ENCODE results near the gene KLHL17. TPM values are rescaled to one million over a fixed set of nuclear protein-coding genes. Genes with fewer than 3 reads are reported as not detected.

KLHL17 gene
- total and polyA plus RNA-seq, 9 of the 15 experiments (the other 6 are each of a cell fraction or from before 2014, with no cell fraction given) = 0.14 to 84.8 (median 13.0) TPM

GRCh38 chr1:933603-933940 lies 26.8 kb upstream of the KLHL17 start:
- FAIRE-seq (no peak), ATAC-seq (no peak), DNase-seq (ENCODE audit: extremely low read depth in 1 of 4, low spot score in 3 of 4) (no peak)
- no peak overlapping the region for H3K4me2 ChIP-seq (ENCODE audit: insufficient read depth, low read length)
- WGBS (ENCODE audit: insufficient coverage, low coverage, missing lambda C conversion rate) = 8% methylated on average over 10 of the region's 10 CpGs
- peaks cover 0 to 76% of the 10 kb centered on the region in 2 experiments; a peak in 4 of 5 replicates for H3K4me1 ChIP-seq (replicated peaks in 1 of 2; ENCODE audit: control insufficient read depth in 2 of 2, insufficient read depth in 2 of 2, low read length in 2 of 2)
- peaks cover 21% of the 10 kb centered on the region for H4K20me1 ChIP-seq (replicated peaks; ENCODE audit: control insufficient read depth, insufficient read depth, low read length)
- no peaks in the 10 kb centered on the region for H3K79me2 ChIP-seq (ENCODE audit: control insufficient read depth, insufficient read depth, low read length)
- no peaks in the 10 kb centered on the region for H3K9me3 ChIP-seq (replicated peaks; ENCODE audit: control insufficient read depth, insufficient read depth, low read depth, low read length)
- ChIA-PET CTCF (ENCODE audit: low intra/inter-chr PET ratio) (no interaction called here), POLR2A (interaction anchor here (0.7 to 1.7 kb wide), 2 partner anchors 8 to 21 kb away, joined by 3 to 5 read pairs; no protein-coding TSS in a partner anchor)
- no peaks in the 10 kb centered on the region for H3K9me1 ChIP-seq (ENCODE audit: control insufficient read depth, insufficient read depth, low read length)
- no peak overlapping the region for H3K9ac ChIP-seq (ENCODE audit: insufficient read depth in 1 of 2, low read depth in 2 of 2, low read length in 2 of 2)
- H3K27me3 ChIP-seq (ENCODE audit: control insufficient read depth in 2 of 2, insufficient read depth in 2 of 2, low read length in 2 of 2) = peaks cover 26 to 63% of the 10 kb centered on the region in 2 experiments; a peak in 4 of 5 replicates
- TF ChIP-seq ZNF696 (CRISPR knock-in tag; conservative IDR thresholded peaks at IDR 0.05) (no peak), FOXK1 (CRISPR knock-in tag; IDR thresholded peaks at IDR 0.05; ENCODE audit: borderline replicate concordance) (no peak), FOXJ3 (CRISPR knock-in tag; IDR thresholded peaks at IDR 0.05) (no peak), BCLAF1 (IDR thresholded peaks at IDR 0.05; ENCODE audit: borderline replicate concordance in 1 of 2, control insufficient read depth in 1 of 2, low read depth in 2 of 2, low read length in 1 of 2) (no peak), SRSF3 (IDR thresholded peaks at IDR 0.05; ENCODE audit: insufficient read depth, low read length) (no peak), GABPB2 (CRISPR knock-in tag; conservative IDR thresholded peaks at IDR 0.05) (no peak), MECOM (CRISPR knock-in tag; IDR thresholded peaks at IDR 0.05) (no peak), MTF1 (CRISPR knock-in tag; IDR thresholded peaks at IDR 0.05; ENCODE audit: borderline replicate concordance) (no peak), RUNX1 (IDR thresholded peaks at IDR 0.05; ENCODE audit: low read depth) (no peak), PTRF (tag; IDR thresholded peaks at IDR 0.05) (no peak), ZBTB49 (CRISPR knock-in tag; IDR thresholded peaks at IDR 0.05; ENCODE audit: borderline replicate concordance) (no peak), ZNF780A (CRISPR knock-in tag; IDR thresholded peaks at IDR 0.05) (no peak), TAF7 (tag; IDR thresholded peaks at IDR 0.05) (no peak)
- no peaks in the 10 kb centered on the region for H3K36me3 ChIP-seq (ENCODE audit: control insufficient read depth, insufficient read depth, low read length)
- H3K4me3 ChIP-seq = no peak overlapping the region
- in situ Hi-C loops (cut with MboI) = no loop called here
- BruUV-seq (replicated peaks) = no TSS peak
- H3K27ac ChIP-seq (ENCODE audit: extremely low read depth, low read depth, low read length) = no peak overlapping the region
- H2AFZ ChIP-seq (ENCODE audit: low read depth, low read length) = no peak overlapping the region
- intact Hi-C loops (cut with micrococcal nuclease) = no loop called here
